HepG2 (cell line): ENCODE measurements around the gene VPS18.

Experiments
- NFE2L2 ChIP-seq: fragments of 150-350 bp; IDR thresholded peaks from 2 replicates; pipeline ENCODE4 v1.6.1; 2014; ENCODE audit warnings: low read length
- SNAPC2 ChIP-seq: sonication (generic); formaldehyde crosslinking; IDR thresholded peaks from 2 replicates; pipeline ENCODE4 v1.8.1; 2022; ENCODE audit warnings: mild to moderate bottlenecking, missing genetic modification reagents
- ZNF205 ChIP-seq: IDR thresholded peaks from 2 replicates; pipeline ENCODE4 v1.6.1; 2018; ENCODE audit warnings: missing biosample characterization, missing genetic modification reagents
- ZNF737 ChIP-seq: sonication (generic); formaldehyde crosslinking; IDR thresholded peaks from 2 replicates; pipeline ENCODE4 v1.5.0; 2020; ENCODE audit warnings: missing genetic modification reagents, mild to moderate bottlenecking, borderline replicate concordance

GRCh38 chr15:40928821-40929659, 34.8 kb downstream of the VPS18 start, which contains the start of gene DLL4:
- TF ChIP-seq NFE2L2 (no peak), ZNF737 (CRISPR knock-in tag) (no peak), SNAPC2 (CRISPR knock-in tag) (no peak), ZNF205 (CRISPR knock-in tag) (no peak)
